Hepatocyte (in vitro differentiated cells): ENCODE data around the gene ZNF227. TPM values are rescaled to one million over a fixed set of nuclear protein-coding genes. Genes with fewer than 3 reads are reported as not detected.

Experiments
- DNase-seq: peaks from one replicate; pipeline ENCODE4 v3.0.0-alpha.2; 2016; ENCODE audit warnings: low spot score
- H2AFZ ChIP-seq: fragments of 200-600 bp; sonication (generic); 2 replicates; pipeline ENCODE4 v1.6.0; 2016; ENCODE audit warnings: antibody characterized with exemption, mild to moderate bottlenecking
- H3K27ac ChIP-seq: fragments of 200-600 bp; sonication (generic); 2 replicates; pipeline ENCODE4 v1.5.1; 2016; ENCODE audit warnings: mild to moderate bottlenecking
- H3K27me3 ChIP-seq: fragments of 200-600 bp; sonication (generic); 2 replicates; pipeline ENCODE4 v1.6.1; 2016
- H3K36me3 ChIP-seq: fragments of 200-600 bp; sonication (generic); replicated peaks from 2 replicates; pipeline ENCODE4 v1.5.1; 2016; ENCODE audit warnings: low read depth; ENCODE audit not compliant: insufficient read depth
- H3K4me1 ChIP-seq: fragments of 200-600 bp; sonication (generic); 2 replicates; pipeline ENCODE4 v1.5.1; 2016; ENCODE audit warnings: mild to moderate bottlenecking, moderate library complexity; ENCODE audit not compliant: insufficient read depth
- H3K4me2 ChIP-seq: fragments of 200-600 bp; sonication (generic); 2 replicates; pipeline ENCODE4 v1.6.0; 2016
- H3K4me3 ChIP-seq: fragments of 200-600 bp; sonication (generic); 2 replicates; pipeline ENCODE4 v1.5.1; 2016; ENCODE audit warnings: mild to moderate bottlenecking
- H3K79me2 ChIP-seq: fragments of 200-600 bp; sonication (generic); 2 replicates; pipeline ENCODE4 v1.6.0; 2017; ENCODE audit warnings: mild to moderate bottlenecking
- H3K9me2 ChIP-seq: fragments of 200-600 bp; sonication (generic); replicated peaks from 2 replicates; pipeline ENCODE4 v1.6.0; 2017; ENCODE audit warnings: mild to moderate bottlenecking; ENCODE audit not compliant: insufficient read depth
- H3K9me3 ChIP-seq: fragments of 200-600 bp; sonication (generic); 2 replicates; pipeline ENCODE4 v1.5.1; 2016; ENCODE audit warnings: low read depth, mild to moderate bottlenecking
- H4K20me1 ChIP-seq: fragments of 200-600 bp; sonication (generic); 2 replicates; pipeline ENCODE4 v1.6.0; 2016; ENCODE audit warnings: mild to moderate bottlenecking; ENCODE audit not compliant: insufficient read depth, poor library complexity, severe bottlenecking
- CTCF ChIP-seq: fragments of 200-600 bp; sonication (generic); IDR thresholded peaks from 2 replicates; pipeline ENCODE4 v1.5.1; 2016; ENCODE audit warnings: antibody characterized with exemption, mild to moderate bottlenecking; ENCODE audit not compliant: poor library complexity
- EZH2 ChIP-seq: fragments of 200-600 bp; sonication (generic); IDR thresholded peaks from 2 replicates; pipeline ENCODE4 v1.6.1; 2016; ENCODE audit warnings: antibody characterized with exemption, mild to moderate bottlenecking, borderline replicate concordance
- EZH2phosphoT487 ChIP-seq: fragments of 200-600 bp; sonication (generic); IDR thresholded peaks from one replicate; pipeline ENCODE4 v1.6.1; 2018; ENCODE audit warnings: antibody characterized with exemption, mild to moderate bottlenecking, low read depth, moderate library complexity; ENCODE audit not compliant: unreplicated experiment, severe bottlenecking
- WGBS: methylation state at CpG from one replicate; pipeline ENCODE4 v1.1.6; 2016; ENCODE audit warnings: low lambda C conversion rate; ENCODE audit errors: missing lambda C conversion rate; 5-methylcytosine and 5-hydroxymethylcytosine counted together
- polyA plus RNA-seq: library from polyadenylated mRNA; unstranded; fragments of >200 nt; fragmentation: Nextera tagmentation; extraction: Ambion mirVana; gene quantifications from 2 replicates; pipeline ENCODE4 v1.2.1, GENCODE V29; 2016
- total RNA-seq: library from RNA; depleted of rRNA; stranded (reverse); fragments of >200 nt; gene quantifications from 2 replicates; pipeline ENCODE4 v1.2.3, GENCODE V29; 2014

ZNF227 gene
- total RNA-seq (13.6 and 15.4 TPM in 2 replicates), polyA plus RNA-seq (8.2 and 8.6 TPM in 2 replicates)

- H3K36me3 ChIP-seq, result no peaks in the 10 kb centered on the region
- H3K4me3 ChIP-seq, result peak within 1 kb of the TSS; percentile 78
- no peak for TF ChIP-seq CTCF
- TF ChIP-seq EZH2, result no peak
- peaks cover 39% of the 10 kb centered on the region for H3K79me2 ChIP-seq
- 1% methylated on average over 34 of the region's 37 CpGs for WGBS
- peaks cover 14% of the 10 kb centered on the region for H3K4me1 ChIP-seq
- H3K27ac ChIP-seq, result peak within 1 kb of the TSS; percentile 36
- H4K20me1 ChIP-seq, result no peaks in the 10 kb centered on the region
- no peaks in the 10 kb centered on the region for H3K9me2 ChIP-seq
- no peaks in the 10 kb centered on the region for H3K27me3 ChIP-seq
- H3K9me3 ChIP-seq, result no peaks in the 10 kb centered on the region
- peak within 1 kb of the TSS; percentile 80 for H3K4me2 ChIP-seq
- H2AFZ ChIP-seq, result peak within 1 kb of the TSS; percentile 85
- peak; percentile 94 for DNase-seq
These were observed at the start of gene ZNF227 for GRCh38 chr19:44212250-44212865. Gene ZNF227 (plus strand): TSS chr19:44212532. CDS start chr19:44217793, 5,261 bp downstream.

- Histone ChIP-seq H3K4me1 (peaks cover 7% of the 10 kb centered on the region), H3K9me2 (no peaks in the 10 kb centered on the region), H2AFZ (no peak overlapping the region), H3K36me3 (no peaks in the 10 kb centered on the region), H3K9me3 (no peaks in the 10 kb centered on the region), H3K4me3 (no peak overlapping the region), H3K4me2 (no peak overlapping the region), H4K20me1 (no peaks in the 10 kb centered on the region), H3K27ac (no peak overlapping the region), H3K79me2 (peaks cover 31% of the 10 kb centered on the region), H3K27me3 (no peaks in the 10 kb centered on the region)
- no peak for DNase-seq
- WGBS, result 100% methylated on average over 2 of the region's 2 CpGs
- TF ChIP-seq CTCF, result no peak
- TF ChIP-seq EZH2phosphoT487, result no peak
- TF ChIP-seq EZH2, result no peak
These were observed 48.5 kb upstream of the ZNF227 start for GRCh38 chr19:44163789-44164188.

GRCh38 chr19:44164327-44164672 lies 48.0 kb upstream of the ZNF227 start:
- WGBS, result 65% methylated on average over 3 of the region's 3 CpGs
- no peaks in the 10 kb centered on the region for H3K9me2 ChIP-seq
- no peak for DNase-seq
- H3K27ac ChIP-seq, result peak overlapping the region; percentile 60
- peaks cover 34% of the 10 kb centered on the region for H3K79me2 ChIP-seq
- no peaks in the 10 kb centered on the region for H3K27me3 ChIP-seq
- H3K4me1 ChIP-seq, result peaks cover 7% of the 10 kb centered on the region
- H3K4me3 ChIP-seq, result no peak overlapping the region
- peak overlapping the region; percentile 82 for H2AFZ ChIP-seq
- no peak for TF ChIP-seq CTCF
- TF ChIP-seq EZH2, result no peak
- TF ChIP-seq EZH2phosphoT487, result no peak
- peak overlapping the region; percentile 69 for H3K4me2 ChIP-seq
- H3K9me3 ChIP-seq, result no peaks in the 10 kb centered on the region
- peaks cover 2% of the 10 kb centered on the region for H3K36me3 ChIP-seq
- H4K20me1 ChIP-seq, result no peaks in the 10 kb centered on the region
